GM19025 (cell line): Measurements from ENCODE around the gene RNF11.

ENCODE experiments used
- ATAC-seq: cut with Tn5 transposase; IDR thresholded peaks from one replicate; pipeline ENCODE4 v1.9.1; 2021; ENCODE audit warnings: mild to moderate bottlenecking, low read depth, moderate library complexity; ENCODE audit not compliant: unreplicated experiment

Gene RNF11

GRCh38 chr1:51310871-51311613, 75.0 kb downstream of the RNF11 start:
- ATAC-seq, result no peak

DNA sequence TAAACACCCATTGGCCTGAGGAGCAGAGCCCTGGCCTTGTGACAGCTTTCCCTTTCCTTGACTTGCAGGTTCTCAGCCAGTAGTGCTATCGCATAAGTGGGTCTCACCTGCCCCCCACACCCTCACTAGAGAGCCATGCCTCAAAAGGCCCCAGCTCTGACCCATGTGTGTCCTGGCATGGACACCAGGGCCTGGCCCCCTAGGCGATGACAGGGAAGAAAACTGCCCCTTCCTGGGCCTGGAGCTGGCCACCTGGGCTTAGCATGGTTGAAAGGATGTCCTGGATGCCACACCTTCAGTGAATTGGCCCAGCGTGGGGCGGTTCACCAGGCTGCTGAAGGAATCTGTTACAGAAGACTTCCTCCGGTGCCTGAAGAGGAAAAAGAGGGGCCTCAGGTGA, 75.8 kb downstream of the RNF11 start:
- ATAC-seq, result no peak

- no peak for ATAC-seq
These were observed 76.6 kb downstream of the RNF11 start for GRCh38 chr1:51312718-51313117.

DNA sequence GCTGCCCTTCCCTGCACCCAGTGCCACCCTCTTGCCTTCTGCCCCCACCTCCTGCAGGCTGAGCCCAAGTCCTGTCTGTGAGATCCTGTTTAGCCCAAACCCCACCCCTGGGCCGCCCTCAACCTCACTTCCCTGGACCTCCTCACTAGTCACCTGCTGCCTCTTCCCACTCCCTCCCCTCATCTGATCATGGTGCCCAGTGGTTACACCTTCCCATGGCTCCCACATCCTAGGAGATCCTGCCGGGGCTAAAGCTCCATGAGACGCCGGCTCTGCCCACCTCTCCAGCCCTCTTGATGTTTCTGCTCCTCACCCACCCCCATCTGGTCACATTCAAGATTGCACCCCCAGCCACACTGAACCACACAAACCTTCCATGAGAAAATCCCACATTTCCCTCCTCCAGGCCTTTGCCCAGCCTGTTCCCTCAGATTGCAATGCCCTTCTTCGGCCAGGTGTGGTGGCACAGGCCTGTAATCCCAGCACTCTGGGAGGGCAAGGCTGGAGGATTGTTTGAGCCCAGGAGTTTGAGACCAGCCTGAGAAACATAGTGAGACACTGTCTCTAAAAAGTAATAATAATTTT, 77.3 kb downstream of the RNF11 start:
- ATAC-seq, result no peak

GRCh38 chr1:51313961-51314777, 78.1 kb downstream of the RNF11 start:
- ATAC-seq, result no peak

- ATAC-seq, result no peak
These were observed 78.9 kb downstream of the RNF11 start for GRCh38 chr1:51314974-51315373.

GRCh38 chr1:51316113-51316845, 80.2 kb downstream of the RNF11 start:
- no peak for ATAC-seq

DNA sequence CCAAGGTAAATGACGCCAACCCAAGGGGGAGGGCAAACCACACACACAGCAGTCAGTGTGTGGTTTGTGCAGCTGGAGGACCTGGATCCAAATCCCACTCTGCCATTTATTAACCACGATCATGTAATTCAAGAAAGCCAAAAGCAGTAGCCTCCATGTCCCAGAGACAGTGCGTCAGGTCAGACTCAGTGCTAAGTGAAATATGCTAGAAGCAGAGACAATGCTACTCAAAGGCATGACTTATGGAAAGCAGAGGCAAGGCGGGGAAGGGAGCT, 80.7 kb downstream of the RNF11 start:
- ATAC-seq, result no peak

GRCh38 chr1:51317798-51318197, 81.7 kb downstream of the RNF11 start:
- ATAC-seq, result no peak

DNA sequence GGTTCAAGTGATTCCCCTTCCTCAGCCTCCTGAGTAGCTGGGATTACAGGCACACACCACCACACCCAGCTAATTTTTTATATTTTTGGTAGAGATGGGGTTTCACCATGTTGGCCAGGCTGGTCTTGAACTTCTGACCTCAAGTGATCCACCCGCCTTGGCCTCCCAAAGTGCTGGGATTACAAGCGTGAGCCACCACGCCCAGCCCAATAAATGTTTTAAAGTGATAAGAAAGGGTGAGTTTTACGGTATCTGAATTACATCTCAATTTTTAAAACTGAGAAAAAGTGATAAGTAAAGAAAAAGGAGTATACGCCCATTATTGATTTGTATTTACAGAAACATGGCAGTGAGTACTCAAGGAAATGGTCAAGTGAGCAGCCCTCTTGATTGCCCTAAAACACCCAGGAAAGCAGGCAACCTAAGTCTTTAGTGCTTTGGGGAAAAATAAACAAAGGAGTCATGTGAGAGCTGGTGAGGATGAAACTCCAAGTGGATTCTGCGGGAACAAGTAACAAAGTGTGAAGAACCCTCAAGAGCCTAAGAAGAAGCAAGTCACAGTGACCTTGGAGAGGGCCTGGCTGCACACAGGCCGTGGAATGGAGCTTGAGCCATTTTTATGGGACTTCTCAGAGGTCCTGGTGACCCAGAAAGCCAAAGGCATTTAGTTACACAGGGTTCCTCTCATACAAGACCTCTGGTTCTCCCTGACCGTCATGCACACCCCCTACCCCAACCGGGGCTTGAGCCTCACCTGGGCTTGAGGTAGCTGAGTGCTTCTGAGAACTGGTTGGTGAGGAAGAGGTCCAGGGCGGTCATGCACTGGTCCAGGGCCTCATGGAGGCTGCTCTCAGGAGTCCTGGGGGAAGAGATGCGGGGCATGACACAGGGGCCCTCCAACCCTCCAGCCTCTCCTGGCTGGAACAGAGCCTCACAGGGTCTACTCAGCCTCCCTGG, 85.2 kb downstream of the RNF11 start:
- no peak for ATAC-seq

GRCh38 chr1:51321924-51322280, 85.8 kb downstream of the RNF11 start:
- no peak for ATAC-seq

DNA sequence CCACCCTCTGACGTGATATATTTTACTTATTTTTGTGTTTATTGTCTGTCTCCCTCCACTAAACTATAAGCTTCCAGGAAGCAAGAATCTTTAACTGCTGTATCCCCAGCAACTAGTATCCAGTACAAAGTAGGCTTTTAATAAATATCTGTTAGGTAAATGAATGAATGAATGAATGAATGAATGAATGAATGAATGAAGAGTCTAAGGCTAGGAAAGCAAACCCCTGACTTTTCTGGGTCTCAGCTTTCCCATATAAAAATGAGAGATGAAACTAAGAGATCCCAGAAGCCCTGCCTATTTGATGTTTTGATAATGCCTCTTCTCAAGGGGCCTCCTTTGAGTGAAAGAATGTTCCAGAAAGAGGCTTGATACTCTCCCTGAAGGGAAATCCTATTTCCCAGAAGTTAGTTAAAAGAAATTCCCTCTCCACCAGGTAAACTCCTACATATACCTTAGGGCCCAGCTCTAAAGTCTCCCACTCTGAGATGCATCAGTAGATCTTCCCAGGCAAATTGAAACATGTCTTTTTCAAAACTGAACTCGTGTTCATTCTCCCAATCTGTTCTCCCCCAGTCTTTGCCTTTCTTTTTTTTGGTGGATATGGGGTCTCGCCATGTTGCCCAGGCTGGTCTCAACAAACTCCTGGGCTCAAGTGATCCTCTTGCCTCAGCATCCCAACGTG, 86.5 kb downstream of the RNF11 start:
- no peak for ATAC-seq
